ENCODE measurements around the gene MIEF1.

Gene MIEF1

GRCh38 chr22:39519681-39520225 is 17.7 kb downstream of the MIEF1 start (continued):
- TF ChIP-seq PRDM2 (tag by site-specific recombination; IDR thresholded peaks at IDR 0.05; ENCODE audit: borderline replicate concordance) (no peak), ZNF214 (tag by site-specific recombination; IDR thresholded peaks at IDR 0.05; ENCODE audit: borderline replicate concordance) (no peak), ZNF677 (tag by site-specific recombination; IDR thresholded peaks at IDR 0.05) (no peak), KLF16 (tag by site-specific recombination; IDR thresholded peaks at IDR 0.05) (no peak; the same call in 1 of the 2 replicates), ZNF239 (tag by site-specific recombination; IDR thresholded peaks at IDR 0.05) (no peak), ZNF2 (tag by site-specific recombination; IDR thresholded peaks at IDR 0.05) (peak; percentile 84), ZNF335 (tag by site-specific recombination; conservative IDR thresholded peaks at IDR 0.05) (peak; percentile 93), ZNF548 (tag by site-specific recombination; IDR thresholded peaks at IDR 0.05) (no peak), ZNF266 (tag by site-specific recombination; IDR thresholded peaks at IDR 0.05; ENCODE audit: low read depth) (no peak), ZNF223 (tag by site-specific recombination; IDR thresholded peaks at IDR 0.05) (no peak), ZNF23 (tag by site-specific recombination; IDR thresholded peaks at IDR 0.05; ENCODE audit: borderline replicate concordance) (no peak), ZNF776 (tag by site-specific recombination; IDR thresholded peaks at IDR 0.05; ENCODE audit: borderline replicate concordance) (no peak), TCF7L2 (IDR thresholded peaks at IDR 0.05; ENCODE audit: borderline replicate concordance, low read depth, low read length) (no peak), ZNF76 (tag by site-specific recombination; IDR thresholded peaks at IDR 0.05; ENCODE audit: borderline replicate concordance, low read depth) (no peak), RBAK (tag by site-specific recombination; IDR thresholded peaks at IDR 0.05) (no peak), ZBTB48 (tag by site-specific recombination; IDR thresholded peaks at IDR 0.05) (peak; percentile 85), KLF9 (tag by site-specific recombination; IDR thresholded peaks at IDR 0.05; ENCODE audit: low read depth) (no peak), ZNF423 (tag by site-specific recombination; IDR thresholded peaks at IDR 0.05) (no peak), ZBTB6 (tag by site-specific recombination; IDR thresholded peaks at IDR 0.05) (no peak), ZNF341 (tag by site-specific recombination; IDR thresholded peaks at IDR 0.05; ENCODE audit: low read depth) (no peak), KLF8 (tag by site-specific recombination; IDR thresholded peaks at IDR 0.05) (no peak), ZNF530 (tag by site-specific recombination; IDR thresholded peaks at IDR 0.05; ENCODE audit: low read depth) (no peak), ZNF394 (tag by site-specific recombination; IDR thresholded peaks at IDR 0.05; ENCODE audit: borderline replicate concordance) (no peak), ZNF843 (tag by site-specific recombination; IDR thresholded peaks at IDR 0.05) (no peak), SCRT2 (tag by site-specific recombination; IDR thresholded peaks at IDR 0.05) (no peak), ZNF426 (tag by site-specific recombination; IDR thresholded peaks at IDR 0.05) (no peak), REPIN1 (tag by site-specific recombination; IDR thresholded peaks at IDR 0.05; ENCODE audit: low read depth) (no peak), ZNF391 (tag by site-specific recombination; IDR thresholded peaks at IDR 0.05; ENCODE audit: borderline replicate concordance, low read depth) (no peak; the same call in 1 of the 2 replicates), ZXDB (tag by site-specific recombination; IDR thresholded peaks at IDR 0.05) (peak; percentile 7; the same call in 1 of the 2 replicates), PBX3 (CRISPR knock-in tag; IDR thresholded peaks at IDR 0.05) (peak; percentile 37; the same call in 1 of the 2 replicates), ZNF132 (tag by site-specific recombination; IDR thresholded peaks at IDR 0.05; ENCODE audit: borderline replicate concordance) (no peak), GLIS2 (tag by site-specific recombination; IDR thresholded peaks at IDR 0.05) (peak; percentile 99), OVOL3 (tag by site-specific recombination; IDR thresholded peaks at IDR 0.05) (no peak; the same call in 1 of the 2 replicates), BCL11B (tag by site-specific recombination; IDR thresholded peaks at IDR 0.05; ENCODE audit: low read depth) (peak; percentile 54; the same call in 1 of the 2 replicates)

All from HEK293 (cell line).